SK-N-SH treated with all-trans-retinoic acid at 6 μM for 48 hours (cell line): ENCODE measurements around the gene SSR2.

Experiments
- ATAC-seq: fragments of 200-7000 bp; cut with Tn5 transposase; 3 replicates; pipeline ENCODE4 v1.9.1; 2020; ENCODE audit warnings: mild to moderate bottlenecking, moderate library complexity
- ARNTL ChIP-seq: fragments of 450-650 bp; formaldehyde crosslinking; IDR thresholded peaks from 2 replicates; pipeline ENCODE4 v1.5.0; 2020; ENCODE audit warnings: low read depth, mild to moderate bottlenecking, moderate library complexity, borderline replicate concordance
- BACH2 ChIP-seq: fragments of 250-450 bp; sonication (Bioruptor Pico); IDR thresholded peaks from 2 replicates; pipeline ENCODE4 v1.9.0; 2021; ENCODE audit warnings: mild to moderate bottlenecking, borderline replicate concordance
- CSDC2 ChIP-seq: fragments of 250-450 bp; sonication (Bioruptor Pico); IDR thresholded peaks from 2 replicates; pipeline ENCODE4 v1.5.0; 2020; ENCODE audit warnings: mild to moderate bottlenecking, moderate library complexity
- ESRRG ChIP-seq: fragments of 250-450 bp; sonication (Bioruptor Pico); IDR thresholded peaks from 2 replicates; pipeline ENCODE4 v1.6.1; 2021; ENCODE audit warnings: mild to moderate bottlenecking
- GLIS3 ChIP-seq: fragments of 250-450 bp; sonication (Bioruptor Pico); IDR thresholded peaks from 2 replicates; pipeline ENCODE4 v1.5.0; 2020; ENCODE audit warnings: mild to moderate bottlenecking, moderate library complexity
- ISL1 ChIP-seq: fragments of 250-450 bp; sonication (Bioruptor Pico); IDR thresholded peaks from 2 replicates; pipeline ENCODE4 v2.1.2; 2022; ENCODE audit warnings: mild to moderate bottlenecking, moderate library complexity
- OSR1 ChIP-seq: fragments of 250-450 bp; sonication (Bioruptor Pico); IDR thresholded peaks from 2 replicates; pipeline ENCODE4 v1.8.0; 2022; ENCODE audit warnings: moderate library complexity, mild to moderate bottlenecking, inconsistent platforms
- PPARA ChIP-seq: fragments of 250-450 bp; sonication (Bioruptor Pico); IDR thresholded peaks from 2 replicates; pipeline ENCODE4 v1.5.0; 2020; ENCODE audit warnings: mild to moderate bottlenecking, borderline replicate concordance
- RARB ChIP-seq: fragments of 250-450 bp; sonication (Bioruptor Pico); IDR thresholded peaks from 2 replicates; pipeline ENCODE4 v1.8.0; 2021; ENCODE audit warnings: mild to moderate bottlenecking, moderate library complexity
- SNAI2 ChIP-seq: fragments of 250-450 bp; sonication (Bioruptor Pico); IDR thresholded peaks from 2 replicates; pipeline ENCODE4 v1.5.0; 2020; ENCODE audit warnings: mild to moderate bottlenecking, moderate library complexity
- TCF4 ChIP-seq: fragments of 250-450 bp; sonication (Bioruptor Pico); IDR thresholded peaks from 2 replicates; pipeline ENCODE4 v1.8.0; 2021; ENCODE audit warnings: mild to moderate bottlenecking, moderate library complexity, borderline replicate concordance
- TOX ChIP-seq: fragments of 250-450 bp; sonication (Bioruptor Pico); IDR thresholded peaks from 2 replicates; pipeline ENCODE4 v1.8.0; 2021; ENCODE audit warnings: mild to moderate bottlenecking, moderate library complexity, borderline replicate concordance
- ZC3H10 ChIP-seq: fragments of 250-450 bp; sonication (Bioruptor Pico); IDR thresholded peaks from 2 replicates; pipeline ENCODE4 v1.5.1; 2021; ENCODE audit warnings: mild to moderate bottlenecking, moderate library complexity
- ZFP3 ChIP-seq: fragments of 250-450 bp; sonication (Bioruptor Pico); IDR thresholded peaks from 2 replicates; pipeline ENCODE4 v1.5.0; 2020; ENCODE audit warnings: mild to moderate bottlenecking, moderate library complexity
- ZFP30 ChIP-seq: fragments of 450-650 bp; formaldehyde crosslinking; IDR thresholded peaks from 2 replicates; pipeline ENCODE4 v1.5.0; 2022; ENCODE audit warnings: mild to moderate bottlenecking, moderate library complexity
- ZNF565 ChIP-seq: fragments of 450-650 bp; formaldehyde crosslinking; conservative IDR thresholded peaks from 2 replicates; pipeline ENCODE4 v1.5.0; 2020; ENCODE audit warnings: low read depth, mild to moderate bottlenecking, moderate library complexity
- ZNF70 ChIP-seq: fragments of 450-650 bp; formaldehyde crosslinking; IDR thresholded peaks from 2 replicates; pipeline ENCODE4 v1.5.0; 2020; ENCODE audit warnings: mild to moderate bottlenecking, moderate library complexity
- ZNF8 ChIP-seq: fragments of 450-650 bp; formaldehyde crosslinking; IDR thresholded peaks from 2 replicates; pipeline ENCODE4 v1.5.0; 2020; ENCODE audit warnings: mild to moderate bottlenecking, moderate library complexity
- TF ChIP-seq, protein P1 (sequence below): fragments of 250-450 bp; sonication (Bioruptor Pico); IDR thresholded peaks from 2 replicates; pipeline ENCODE4 v1.8.0; 2021; ENCODE audit warnings: low read depth, mild to moderate bottlenecking, moderate library complexity, borderline replicate concordance
- TF ChIP-seq, protein P2 (sequence below): fragments of 250-450 bp; sonication (Bioruptor Pico); IDR thresholded peaks from 2 replicates; pipeline ENCODE4 v1.5.0; 2020; ENCODE audit warnings: mild to moderate bottlenecking, moderate library complexity
- TF ChIP-seq, protein P3 (sequence below): fragments of 250-450 bp; sonication (Bioruptor Pico); IDR thresholded peaks from 2 replicates; pipeline ENCODE4 v1.5.1; 2021; ENCODE audit warnings: mild to moderate bottlenecking, moderate library complexity
- TF ChIP-seq, protein P4 (sequence below): fragments of 250-450 bp; sonication (Bioruptor Pico); IDR thresholded peaks from 2 replicates; pipeline ENCODE4 v1.8.0; 2020; ENCODE audit warnings: mild to moderate bottlenecking, moderate library complexity, borderline replicate concordance

The SSR2 gene

DNA sequence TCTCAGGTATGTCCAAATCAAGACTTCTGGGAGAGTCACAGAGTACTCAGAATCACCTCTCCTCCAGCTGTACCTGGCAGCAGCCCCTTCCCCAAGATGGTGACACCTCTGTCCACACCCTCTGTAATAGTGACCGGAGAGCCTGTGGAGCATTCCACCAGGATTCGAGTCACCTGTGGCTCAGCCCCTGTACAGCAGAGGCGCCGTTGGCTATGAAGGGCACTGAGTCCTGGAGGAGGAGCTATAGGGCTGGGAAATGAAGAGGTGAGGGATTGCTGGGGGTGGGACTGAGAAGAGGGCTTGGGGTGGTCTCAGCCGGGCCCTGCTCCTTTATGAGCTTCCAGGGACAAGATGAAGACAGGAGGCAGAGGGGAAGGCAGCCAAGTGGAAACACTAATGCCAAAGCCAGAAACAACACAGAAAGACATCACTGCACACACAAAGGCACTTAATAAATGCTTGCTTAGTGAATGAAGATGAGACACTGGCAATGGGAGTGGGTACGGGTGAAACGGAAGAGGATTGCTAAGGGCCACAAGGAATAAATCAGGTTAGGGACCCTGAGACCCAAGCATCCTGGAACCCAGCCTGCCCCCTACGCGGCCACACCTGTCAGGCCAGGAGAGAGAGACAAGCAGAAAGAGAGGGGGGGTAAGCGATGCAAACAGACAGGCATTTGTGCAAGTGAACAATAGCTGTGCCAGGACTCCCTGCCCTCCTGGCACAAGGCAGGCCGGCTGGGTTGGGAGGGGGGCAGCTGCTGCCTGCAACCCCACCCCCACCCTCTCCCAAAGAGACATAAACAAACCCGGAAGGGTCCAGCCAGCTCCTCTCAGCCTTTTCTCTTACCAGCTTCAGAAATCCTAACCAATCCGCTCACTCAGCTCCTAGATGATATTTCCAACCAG lies 46.3 kb downstream of the SSR2 start:
- ATAC-seq, result no peak
- TF ChIP-seq ZFP3, result no peak

DNA sequence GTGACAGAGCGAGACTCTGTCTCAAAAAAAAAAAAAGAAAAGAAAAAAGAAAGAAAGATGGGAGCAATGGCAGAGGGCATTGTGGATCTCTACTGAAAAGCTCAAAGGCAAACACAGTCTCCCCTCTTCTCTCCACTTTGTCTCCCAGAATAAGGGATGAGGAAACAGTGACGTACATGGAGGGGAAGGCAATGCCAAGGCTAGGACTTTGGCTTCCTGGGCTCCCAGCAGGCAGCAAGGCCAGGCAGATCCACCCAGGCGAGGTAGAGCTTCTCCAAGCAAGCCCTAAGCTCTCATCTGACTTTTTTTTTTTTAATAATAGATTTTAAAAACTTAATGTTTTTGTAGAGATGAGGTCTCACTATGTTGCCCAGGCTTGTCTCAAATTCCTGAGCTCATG lies 47.0 kb downstream of the SSR2 start:
- no peak for ATAC-seq
- TF ChIP-seq TOX (no peak), PPARA (no peak), GLIS3 (CRISPR knock-in tag) (no peak), ISL1 (CRISPR knock-in tag) (no peak), ARNTL (CRISPR knock-in tag) (no peak), TCF4 (CRISPR knock-in tag) (no peak), ZNF70 (CRISPR knock-in tag) (no peak), ZFP30 (CRISPR knock-in tag) (no peak), CSDC2 (CRISPR knock-in tag) (no peak), RARB (CRISPR knock-in tag) (no peak), SNAI2 (no peak), ZNF8 (CRISPR knock-in tag) (no peak), OSR1 (no peak), BACH2 (CRISPR knock-in tag) (no peak), ZNF565 (CRISPR knock-in tag) (no peak), ESRRG (CRISPR knock-in tag) (no peak)
- TF ChIP-seq, protein P1, sequence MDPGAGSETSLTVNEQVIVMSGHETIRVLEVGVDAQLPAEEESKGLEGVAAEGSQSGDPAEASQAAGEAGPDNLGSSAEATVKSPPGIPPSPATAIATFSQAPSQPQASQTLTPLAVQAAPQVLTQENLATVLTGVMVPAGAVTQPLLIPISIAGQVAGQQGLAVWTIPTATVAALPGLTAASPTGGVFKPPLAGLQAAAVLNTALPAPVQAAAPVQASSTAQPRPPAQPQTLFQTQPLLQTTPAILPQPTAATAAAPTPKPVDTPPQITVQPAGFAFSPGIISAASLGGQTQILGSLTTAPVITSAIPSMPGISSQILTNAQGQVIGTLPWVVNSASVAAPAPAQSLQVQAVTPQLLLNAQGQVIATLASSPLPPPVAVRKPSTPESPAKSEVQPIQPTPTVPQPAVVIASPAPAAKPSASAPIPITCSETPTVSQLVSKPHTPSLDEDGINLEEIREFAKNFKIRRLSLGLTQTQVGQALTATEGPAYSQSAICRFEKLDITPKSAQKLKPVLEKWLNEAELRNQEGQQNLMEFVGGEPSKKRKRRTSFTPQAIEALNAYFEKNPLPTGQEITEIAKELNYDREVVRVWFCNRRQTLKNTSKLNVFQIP (CRISPR knock-in tag), result no peak
- TF ChIP-seq, protein P2, sequence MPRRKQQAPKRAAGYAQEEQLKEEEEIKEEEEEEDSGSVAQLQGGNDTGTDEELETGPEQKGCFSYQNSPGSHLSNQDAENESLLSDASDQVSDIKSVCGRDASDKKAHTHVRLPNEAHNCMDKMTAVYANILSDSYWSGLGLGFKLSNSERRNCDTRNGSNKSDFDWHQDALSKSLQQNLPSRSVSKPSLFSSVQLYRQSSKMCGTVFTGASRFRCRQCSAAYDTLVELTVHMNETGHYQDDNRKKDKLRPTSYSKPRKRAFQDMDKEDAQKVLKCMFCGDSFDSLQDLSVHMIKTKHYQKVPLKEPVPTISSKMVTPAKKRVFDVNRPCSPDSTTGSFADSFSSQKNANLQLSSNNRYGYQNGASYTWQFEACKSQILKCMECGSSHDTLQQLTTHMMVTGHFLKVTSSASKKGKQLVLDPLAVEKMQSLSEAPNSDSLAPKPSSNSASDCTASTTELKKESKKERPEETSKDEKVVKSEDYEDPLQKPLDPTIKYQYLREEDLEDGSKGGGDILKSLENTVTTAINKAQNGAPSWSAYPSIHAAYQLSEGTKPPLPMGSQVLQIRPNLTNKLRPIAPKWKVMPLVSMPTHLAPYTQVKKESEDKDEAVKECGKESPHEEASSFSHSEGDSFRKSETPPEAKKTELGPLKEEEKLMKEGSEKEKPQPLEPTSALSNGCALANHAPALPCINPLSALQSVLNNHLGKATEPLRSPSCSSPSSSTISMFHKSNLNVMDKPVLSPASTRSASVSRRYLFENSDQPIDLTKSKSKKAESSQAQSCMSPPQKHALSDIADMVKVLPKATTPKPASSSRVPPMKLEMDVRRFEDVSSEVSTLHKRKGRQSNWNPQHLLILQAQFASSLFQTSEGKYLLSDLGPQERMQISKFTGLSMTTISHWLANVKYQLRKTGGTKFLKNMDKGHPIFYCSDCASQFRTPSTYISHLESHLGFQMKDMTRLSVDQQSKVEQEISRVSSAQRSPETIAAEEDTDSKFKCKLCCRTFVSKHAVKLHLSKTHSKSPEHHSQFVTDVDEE, result no peak

DNA sequence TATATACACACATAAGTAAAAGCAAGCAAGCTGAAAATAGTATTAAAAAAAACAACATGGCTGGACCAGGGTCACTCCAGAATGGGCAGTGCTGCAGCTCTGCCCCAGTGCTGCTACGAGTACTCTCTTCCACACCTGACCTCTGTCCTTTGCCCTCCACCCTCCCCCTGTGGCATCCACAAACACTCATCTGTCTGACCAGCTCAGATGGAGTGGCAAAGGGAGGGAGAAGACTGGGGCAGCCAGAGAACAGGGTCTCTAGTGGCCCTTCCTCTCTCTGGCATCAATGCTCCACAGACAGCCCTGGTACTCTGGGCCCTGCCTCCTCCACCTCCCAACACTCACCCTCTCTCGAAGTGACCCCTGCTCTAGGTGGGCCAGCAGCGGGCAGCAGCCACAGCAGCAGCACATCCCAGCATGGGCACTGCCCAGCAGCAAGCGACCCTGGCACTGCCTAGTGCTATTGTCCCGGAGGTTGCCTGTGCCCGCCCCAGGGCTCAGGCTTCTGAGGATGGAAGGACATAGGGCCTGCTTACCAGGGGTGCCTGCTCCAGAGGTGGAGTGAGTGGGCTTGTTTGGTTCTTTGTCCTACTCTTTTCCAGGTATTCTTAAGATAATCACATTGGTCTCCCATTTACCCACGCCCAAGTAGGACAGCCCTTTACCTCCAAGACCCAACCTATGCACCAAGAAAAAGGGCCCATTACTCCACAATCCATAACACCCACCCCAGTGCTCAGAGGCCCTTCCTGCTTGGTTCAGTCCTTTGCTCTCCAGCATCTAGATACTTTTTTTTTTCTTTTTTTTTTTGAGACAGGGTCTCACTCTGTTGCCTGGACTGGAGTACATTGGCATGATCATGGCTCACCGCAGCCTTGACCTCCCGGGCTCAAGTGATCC lies 48.6 kb downstream of the SSR2 start:
- TF ChIP-seq ZNF8 (CRISPR knock-in tag) (no peak), TOX (no peak), CSDC2 (CRISPR knock-in tag) (no peak), ZNF565 (CRISPR knock-in tag) (no peak), ZC3H10 (no peak), ZFP30 (CRISPR knock-in tag) (no peak), GLIS3 (CRISPR knock-in tag) (no peak)
- TF ChIP-seq, protein P1 (CRISPR knock-in tag), result no peak
- TF ChIP-seq, protein P3, sequence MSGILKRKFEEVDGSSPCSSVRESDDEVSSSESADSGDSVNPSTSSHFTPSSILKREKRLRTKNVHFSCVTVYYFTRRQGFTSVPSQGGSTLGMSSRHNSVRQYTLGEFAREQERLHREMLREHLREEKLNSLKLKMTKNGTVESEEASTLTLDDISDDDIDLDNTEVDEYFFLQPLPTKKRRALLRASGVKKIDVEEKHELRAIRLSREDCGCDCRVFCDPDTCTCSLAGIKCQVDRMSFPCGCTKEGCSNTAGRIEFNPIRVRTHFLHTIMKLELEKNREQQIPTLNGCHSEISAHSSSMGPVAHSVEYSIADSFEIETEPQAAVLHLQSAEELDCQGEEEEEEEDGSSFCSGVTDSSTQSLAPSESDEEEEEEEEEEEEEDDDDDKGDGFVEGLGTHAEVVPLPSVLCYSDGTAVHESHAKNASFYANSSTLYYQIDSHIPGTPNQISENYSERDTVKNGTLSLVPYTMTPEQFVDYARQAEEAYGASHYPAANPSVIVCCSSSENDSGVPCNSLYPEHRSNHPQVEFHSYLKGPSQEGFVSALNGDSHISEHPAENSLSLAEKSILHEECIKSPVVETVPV (CRISPR knock-in tag), result no peak
- TF ChIP-seq, protein P4, sequence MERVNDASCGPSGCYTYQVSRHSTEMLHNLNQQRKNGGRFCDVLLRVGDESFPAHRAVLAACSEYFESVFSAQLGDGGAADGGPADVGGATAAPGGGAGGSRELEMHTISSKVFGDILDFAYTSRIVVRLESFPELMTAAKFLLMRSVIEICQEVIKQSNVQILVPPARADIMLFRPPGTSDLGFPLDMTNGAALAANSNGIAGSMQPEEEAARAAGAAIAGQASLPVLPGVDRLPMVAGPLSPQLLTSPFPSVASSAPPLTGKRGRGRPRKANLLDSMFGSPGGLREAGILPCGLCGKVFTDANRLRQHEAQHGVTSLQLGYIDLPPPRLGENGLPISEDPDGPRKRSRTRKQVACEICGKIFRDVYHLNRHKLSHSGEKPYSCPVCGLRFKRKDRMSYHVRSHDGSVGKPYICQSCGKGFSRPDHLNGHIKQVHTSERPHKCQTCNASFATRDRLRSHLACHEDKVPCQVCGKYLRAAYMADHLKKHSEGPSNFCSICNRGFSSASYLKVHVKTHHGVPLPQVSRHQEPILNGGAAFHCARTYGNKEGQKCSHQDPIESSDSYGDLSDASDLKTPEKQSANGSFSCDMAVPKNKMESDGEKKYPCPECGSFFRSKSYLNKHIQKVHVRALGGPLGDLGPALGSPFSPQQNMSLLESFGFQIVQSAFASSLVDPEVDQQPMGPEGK (CRISPR knock-in tag), result no peak
- no peak for ATAC-seq
